ENCODE results near the gene SENP2.
"Not testable (repeated sequence)": the region's sequence is repeated elsewhere in the genome, so short reads cannot be mapped to it uniquely, and the experiment has no call there.

Gene SENP2

GRCh38 chr3:185585859-185586685, at the start of gene SENP2:
TSS of gene SENP2 (plus strand) at chr3:185586295. CDS start at chr3:185586414, 119 bp downstream.
- ATAC-seq = peak; percentile 99
- H3K27ac Mint-ChIP-seq = peak within 1 kb of the TSS; percentile 75
- no peaks in the 10 kb centered on the region for H3K27me3 Mint-ChIP-seq
- peak within 1 kb of the TSS; percentile 78 for H3K4me3 Mint-ChIP-seq
- H3K4me1 Mint-ChIP-seq = peaks cover 25% of the 10 kb centered on the region
- H3K36me3 Mint-ChIP-seq = no peaks in the 10 kb centered on the region
- no peaks in the 10 kb centered on the region for H3K9me3 Mint-ChIP-seq

GRCh38 chr3:185537369-185537970, 48.6 kb upstream of the SENP2 start:
- peak overlapping the region; percentile 44 for H3K4me3 Mint-ChIP-seq
- H3K27ac Mint-ChIP-seq = peak overlapping the region; percentile 77
- ATAC-seq = peak; percentile 97
- H3K36me3 Mint-ChIP-seq = no peaks in the 10 kb centered on the region
- peaks cover 14% of the 10 kb centered on the region for H3K4me1 Mint-ChIP-seq
- no peaks in the 10 kb centered on the region for H3K9me3 Mint-ChIP-seq
- H3K27me3 Mint-ChIP-seq = no peaks in the 10 kb centered on the region

- Mint-ChIP-seq H3K4me1 (peaks cover 14% of the 10 kb centered on the region), H3K27ac (no peak overlapping the region), H3K27me3 (no peaks in the 10 kb centered on the region), H3K9me3 (no peaks in the 10 kb centered on the region), H3K36me3 (no peaks in the 10 kb centered on the region), H3K4me3 (no peak overlapping the region)
- ATAC-seq = no peak
Observed at GRCh38 chr3:185539934-185540333, 46.2 kb upstream of the SENP2 start.

- H3K27ac Mint-ChIP-seq = no peak overlapping the region
- peaks cover 14% of the 10 kb centered on the region for H3K4me1 Mint-ChIP-seq
- H3K9me3 Mint-ChIP-seq = no peaks in the 10 kb centered on the region
- no peaks in the 10 kb centered on the region for H3K36me3 Mint-ChIP-seq
- no peak for ATAC-seq
- H3K4me3 Mint-ChIP-seq = no peak overlapping the region
- H3K27me3 Mint-ChIP-seq = no peaks in the 10 kb centered on the region
Observed at GRCh38 chr3:185540695-185541094, 45.4 kb upstream of the SENP2 start.

- Mint-ChIP-seq H3K27ac (no peak overlapping the region), H3K27me3 (no peaks in the 10 kb centered on the region), H3K36me3 (no peaks in the 10 kb centered on the region), H3K9me3 (no peaks in the 10 kb centered on the region), H3K4me1 (peaks cover 16% of the 10 kb centered on the region), H3K4me3 (no peak overlapping the region)
- no peak for ATAC-seq
Observed at GRCh38 chr3:185549122-185549521, 37.0 kb upstream of the SENP2 start.

GRCh38 chr3:185549651-185550111, 36.4 kb upstream of the SENP2 start:
- Mint-ChIP-seq H3K4me3 (no peak overlapping the region), H3K27ac (no peak overlapping the region), H3K9me3 (no peaks in the 10 kb centered on the region), H3K4me1 (peaks cover 16% of the 10 kb centered on the region), H3K36me3 (no peaks in the 10 kb centered on the region), H3K27me3 (no peaks in the 10 kb centered on the region)
- no peak for ATAC-seq

GRCh38 chr3:185552358-185552877, 33.7 kb upstream of the SENP2 start, which contains the start of gene LIPH:
TSS of gene LIPH (minus strand) at chr3:185552588. CDS start at chr3:185552471, 117 bp downstream.
- Mint-ChIP-seq H3K9me3 (no peaks in the 10 kb centered on the region), H3K4me1 (peaks cover 10% of the 10 kb centered on the region), H3K27ac (peak within 1 kb of the TSS; percentile 35), H3K4me3 (no peak within 1 kb of the TSS), H3K27me3 (no peaks in the 10 kb centered on the region), H3K36me3 (no peaks in the 10 kb centered on the region)
- peak; percentile 75 for ATAC-seq

GRCh38 chr3:185555101-185555501, 31.0 kb upstream of the SENP2 start:
- Mint-ChIP-seq H3K9me3 (no peaks in the 10 kb centered on the region), H3K4me3 (no peak overlapping the region), H3K36me3 (no peaks in the 10 kb centered on the region), H3K27me3 (peaks cover under 1% of the 10 kb centered on the region), H3K27ac (no peak overlapping the region), H3K4me1 (peaks cover 19% of the 10 kb centered on the region)
- no peak for ATAC-seq

- peaks cover 19% of the 10 kb centered on the region for H3K4me1 Mint-ChIP-seq
- H3K4me3 Mint-ChIP-seq = no peak overlapping the region
- no peaks in the 10 kb centered on the region for H3K36me3 Mint-ChIP-seq
- no peak overlapping the region for H3K27ac Mint-ChIP-seq
- H3K27me3 Mint-ChIP-seq = peaks cover 8% of the 10 kb centered on the region
- ATAC-seq = no peak
- H3K9me3 Mint-ChIP-seq = no peaks in the 10 kb centered on the region
Observed at GRCh38 chr3:185555860-185556347, 30.2 kb upstream of the SENP2 start.

- H3K4me1 Mint-ChIP-seq = peaks cover 19% of the 10 kb centered on the region
- not testable (repeated sequence) for H3K9me3 Mint-ChIP-seq, H3K36me3 Mint-ChIP-seq, ATAC-seq, H3K27ac Mint-ChIP-seq, H3K4me3 Mint-ChIP-seq
- H3K27me3 Mint-ChIP-seq = peaks cover 16% of the 10 kb centered on the region
Observed at GRCh38 chr3:185556640-185557039, 29.5 kb upstream of the SENP2 start.

GRCh38 chr3:185558395-185558794, 27.7 kb upstream of the SENP2 start:
- peaks cover 11% of the 10 kb centered on the region for H3K4me1 Mint-ChIP-seq
- no peaks in the 10 kb centered on the region for H3K36me3 Mint-ChIP-seq
- H3K27ac Mint-ChIP-seq = peak overlapping the region; percentile 50
- ATAC-seq = no peak
- H3K9me3 Mint-ChIP-seq = no peaks in the 10 kb centered on the region
- H3K4me3 Mint-ChIP-seq = no peak overlapping the region
- H3K27me3 Mint-ChIP-seq = peaks cover 16% of the 10 kb centered on the region

GRCh38 chr3:185559706-185560090, 26.4 kb upstream of the SENP2 start:
- H3K4me1 Mint-ChIP-seq = peaks cover 11% of the 10 kb centered on the region
- no peaks in the 10 kb centered on the region for H3K36me3 Mint-ChIP-seq
- H3K9me3 Mint-ChIP-seq = no peaks in the 10 kb centered on the region
- H3K27ac Mint-ChIP-seq = no peak overlapping the region
- H3K27me3 Mint-ChIP-seq = peaks cover 16% of the 10 kb centered on the region
- ATAC-seq = no peak
- no peak overlapping the region for H3K4me3 Mint-ChIP-seq

- no peak for ATAC-seq
- no peaks in the 10 kb centered on the region for H3K36me3 Mint-ChIP-seq
- no peak overlapping the region for H3K4me3 Mint-ChIP-seq
- no peak overlapping the region for H3K27ac Mint-ChIP-seq
- no peaks in the 10 kb centered on the region for H3K9me3 Mint-ChIP-seq
- H3K4me1 Mint-ChIP-seq = peaks cover 11% of the 10 kb centered on the region
- H3K27me3 Mint-ChIP-seq = peaks cover 16% of the 10 kb centered on the region
Observed at GRCh38 chr3:185560676-185561075, 25.4 kb upstream of the SENP2 start.

GRCh38 chr3:185561374-185561943, 24.6 kb upstream of the SENP2 start:
- Mint-ChIP-seq H3K9me3 (no peaks in the 10 kb centered on the region), H3K27me3 (peaks cover 16% of the 10 kb centered on the region), H3K4me3 (no peak overlapping the region), H3K27ac (no peak overlapping the region), H3K4me1 (peaks cover 11% of the 10 kb centered on the region), H3K36me3 (no peaks in the 10 kb centered on the region)
- ATAC-seq = no peak

- H3K36me3 Mint-ChIP-seq = no peaks in the 10 kb centered on the region
- peaks cover 11% of the 10 kb centered on the region for H3K4me1 Mint-ChIP-seq
- no peak overlapping the region for H3K27ac Mint-ChIP-seq
Observed at GRCh38 chr3:185561958-185562357, 24.1 kb upstream of the SENP2 start.

More at GRCh38 chr3:185561958-185562357, 24.1 kb upstream of the SENP2 start:
- Mint-ChIP-seq H3K4me3 (no peak overlapping the region), H3K27me3 (peaks cover 16% of the 10 kb centered on the region), H3K9me3 (no peaks in the 10 kb centered on the region)
- ATAC-seq = no peak
